SKM-1 treated with dmso at 0.1 percent for 144 hours (cell line): Measurements from ENCODE around the gene GRB14.
A peak's percentile ranks its signal among the peaks of the same experiment; 100 is the strongest.

Source experiments
- DNase-seq: peaks from one replicate; lab custom pipeline; 2025; ENCODE audit not compliant: unreplicated experiment; lab: John Stamatoyannopoulos, UW

Gene GRB14

GRCh38 chr2:164617466-164617865, 3.8 kb downstream of the GRB14 start:
- no peak for DNase-seq

GRCh38 chr2:164613321-164613982, 7.8 kb downstream of the GRB14 start:
- DNase-seq = no peak

GRCh38 chr2:164609790-164610189, 11.5 kb downstream of the GRB14 start:
- no peak for DNase-seq

GRCh38 chr2:164606557-164606956, 14.7 kb downstream of the GRB14 start:
- DNase-seq = no peak

GRCh38 chr2:164605295-164605694, 16.0 kb downstream of the GRB14 start:
- DNase-seq = no peak

- no peak for DNase-seq
These were observed 20.5 kb downstream of the GRB14 start for GRCh38 chr2:164600763-164601162.

GRCh38 chr2:164599954-164600589, 21.2 kb downstream of the GRB14 start:
- DNase-seq = peak; percentile 73

- peak; percentile 54 for DNase-seq
These were observed 23.3 kb downstream of the GRB14 start for GRCh38 chr2:164597983-164598382.

- DNase-seq = no peak
These were observed 26.3 kb downstream of the GRB14 start for GRCh38 chr2:164595031-164595430.

GRCh38 chr2:164593959-164594358, 27.3 kb downstream of the GRB14 start:
- DNase-seq = no peak

- no peak for DNase-seq
These were observed 27.7 kb downstream of the GRB14 start for GRCh38 chr2:164593541-164593940.

- DNase-seq = no peak
These were observed 31.8 kb downstream of the GRB14 start for GRCh38 chr2:164589522-164589921.

GRCh38 chr2:164581050-164581449, 40.2 kb downstream of the GRB14 start:
- no peak for DNase-seq

- DNase-seq = no peak
These were observed 46.4 kb downstream of the GRB14 start for GRCh38 chr2:164574931-164575330.

GRCh38 chr2:164570475-164570874, 50.8 kb downstream of the GRB14 start:
- DNase-seq = no peak

GRCh38 chr2:164569378-164569777, 51.9 kb downstream of the GRB14 start:
- no peak for DNase-seq

GRCh38 chr2:164568317-164568716, 53.0 kb downstream of the GRB14 start:
- DNase-seq = no peak

- DNase-seq = no peak
These were observed 53.8 kb downstream of the GRB14 start for GRCh38 chr2:164567335-164567989.

- DNase-seq = no peak
These were observed 55.9 kb downstream of the GRB14 start for GRCh38 chr2:164565359-164565758.

GRCh38 chr2:164562666-164563065, 58.6 kb downstream of the GRB14 start:
- no peak for DNase-seq

- no peak for DNase-seq
These were observed 59.3 kb downstream of the GRB14 start for GRCh38 chr2:164561991-164562390.

GRCh38 chr2:164561416-164561815, 59.9 kb downstream of the GRB14 start:
- DNase-seq = no peak
